ENCODE measurements around the gene HDAC4. TPM values are rescaled to one million over a fixed set of nuclear protein-coding genes. Genes with fewer than 3 reads are reported as not detected.

The HDAC4 gene
- total and polyA plus RNA-seq, 9 of the 15 experiments (the other 6 are each of a cell fraction or from before 2014, with no cell fraction given), result 0.11 to 20.2 (median 4.0) TPM

DNA sequence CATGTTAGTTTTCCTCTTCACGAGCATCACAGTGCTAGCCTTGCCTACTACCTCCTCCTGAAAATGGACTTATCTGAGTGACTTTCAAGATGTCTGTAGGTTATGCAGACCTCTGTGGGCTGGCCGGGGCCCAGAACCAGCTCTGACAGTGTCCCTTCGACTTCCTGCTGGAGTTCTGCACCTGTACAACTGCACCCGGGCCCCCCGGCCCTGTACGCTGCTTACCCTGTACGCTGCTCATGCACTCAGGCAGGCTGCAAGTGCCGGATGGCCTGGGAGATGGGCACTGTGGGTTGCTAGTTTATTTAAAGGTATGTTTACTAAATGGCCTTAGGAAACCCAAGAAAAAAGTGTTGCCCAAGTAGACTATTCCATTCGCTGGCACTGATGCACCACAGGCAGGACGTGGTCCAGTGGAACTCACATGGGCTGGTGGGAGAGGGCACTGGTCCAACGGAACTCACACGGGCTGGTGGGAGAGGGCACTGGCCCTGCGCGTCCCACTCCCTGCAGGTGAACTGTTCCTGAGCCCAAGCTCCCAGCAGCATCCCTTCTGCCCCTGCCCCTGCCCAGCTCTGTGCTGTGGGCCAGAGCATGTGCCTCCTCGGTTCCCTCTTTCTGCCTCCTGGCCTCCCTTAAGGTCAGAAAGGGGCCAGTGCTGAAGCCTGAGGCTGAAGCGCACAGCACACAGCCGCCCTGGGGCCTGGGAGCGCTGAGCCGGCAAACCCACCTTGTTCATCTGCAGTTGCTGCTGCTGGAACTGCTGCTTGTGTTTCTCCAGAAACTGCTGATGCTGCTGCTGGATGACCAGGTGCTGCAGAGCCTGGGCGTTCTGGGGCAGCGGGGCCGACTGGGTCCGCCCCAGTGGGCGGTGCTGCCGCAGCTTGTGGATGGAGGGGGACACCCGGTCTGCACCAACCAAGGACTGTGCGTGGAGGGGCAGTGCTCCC is 274.8 kb downstream of the HDAC4 start:
- FAIRE-seq, result no peak
- TF ChIP-seq ZNF282 (CRISPR knock-in tag; IDR thresholded peaks at IDR 0.05) (no peak), HSF4 (CRISPR knock-in tag; IDR thresholded peaks at IDR 0.05; ENCODE audit: borderline replicate concordance) (no peak)
- TF ChIP-seq, protein P1, sequence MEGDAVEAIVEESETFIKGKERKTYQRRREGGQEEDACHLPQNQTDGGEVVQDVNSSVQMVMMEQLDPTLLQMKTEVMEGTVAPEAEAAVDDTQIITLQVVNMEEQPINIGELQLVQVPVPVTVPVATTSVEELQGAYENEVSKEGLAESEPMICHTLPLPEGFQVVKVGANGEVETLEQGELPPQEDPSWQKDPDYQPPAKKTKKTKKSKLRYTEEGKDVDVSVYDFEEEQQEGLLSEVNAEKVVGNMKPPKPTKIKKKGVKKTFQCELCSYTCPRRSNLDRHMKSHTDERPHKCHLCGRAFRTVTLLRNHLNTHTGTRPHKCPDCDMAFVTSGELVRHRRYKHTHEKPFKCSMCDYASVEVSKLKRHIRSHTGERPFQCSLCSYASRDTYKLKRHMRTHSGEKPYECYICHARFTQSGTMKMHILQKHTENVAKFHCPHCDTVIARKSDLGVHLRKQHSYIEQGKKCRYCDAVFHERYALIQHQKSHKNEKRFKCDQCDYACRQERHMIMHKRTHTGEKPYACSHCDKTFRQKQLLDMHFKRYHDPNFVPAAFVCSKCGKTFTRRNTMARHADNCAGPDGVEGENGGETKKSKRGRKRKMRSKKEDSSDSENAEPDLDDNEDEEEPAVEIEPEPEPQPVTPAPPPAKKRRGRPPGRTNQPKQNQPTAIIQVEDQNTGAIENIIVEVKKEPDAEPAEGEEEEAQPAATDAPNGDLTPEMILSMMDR (IDR thresholded peaks at IDR 0.05 in 2 of 3, conservative IDR thresholded peaks at IDR 0.05 in 1 of 3; ENCODE audit: insufficient read depth in 2 of 3, low read depth in 1 of 3, low read length in 3 of 3), result no peak
- Histone ChIP-seq H3K36me3 (ENCODE audit: control insufficient read depth, insufficient read depth, low read length) (peaks cover 22% of the 10 kb centered on the region; the same call in 2 of the 3 replicates), H2AFZ (ENCODE audit: low read depth, low read length) (no peak overlapping the region), H3K27me3 (ENCODE audit: control insufficient read depth in 2 of 2, insufficient read depth in 2 of 2, low read length in 2 of 2) (no peaks in the 10 kb centered on the region), H3K79me2 (ENCODE audit: control insufficient read depth, insufficient read depth, low read length) (no peaks in the 10 kb centered on the region), H3K9ac (ENCODE audit: insufficient read depth in 1 of 2, low read depth in 2 of 2, low read length in 2 of 2) (no peak overlapping the region), H3K4me2 (ENCODE audit: insufficient read depth, low read length) (no peak overlapping the region), H3K9me3 (replicated peaks; ENCODE audit: control insufficient read depth, insufficient read depth, low read depth, low read length) (peaks cover 3% of the 10 kb centered on the region; the same call in 1 of the 2 replicates), H3K27ac (ENCODE audit: extremely low read depth, low read depth, low read length) (no peak overlapping the region), H4K20me1 (replicated peaks; ENCODE audit: control insufficient read depth, insufficient read depth, low read length) (no peaks in the 10 kb centered on the region), H3K4me1 (replicated peaks in 1 of 2; ENCODE audit: control insufficient read depth in 2 of 2, insufficient read depth in 2 of 2, low read length in 2 of 2) (0 out of 5 replicates have a peak, but pooled peaks cover 0 to 3% of the 10 kb centered on the region in 2 experiments), H3K9me1 (ENCODE audit: control insufficient read depth, insufficient read depth, low read length) (no peaks in the 10 kb centered on the region), H3K4me3 (no peak overlapping the region)
- intact Hi-C loops (cut with micrococcal nuclease) (no loop called here), in situ Hi-C loops (cut with MboI) (no loop called here)
- DNase-seq (ENCODE audit: extremely low read depth in 1 of 4, low spot score in 3 of 4), result no peak
- no TSS peak for BruUV-seq (replicated peaks)
- ChIA-PET CTCF (ENCODE audit: low intra/inter-chr PET ratio) (no interaction called here), POLR2A (interaction anchor here (0.7 kb wide), 1 partner anchor 1847 kb away, joined by 4 read pairs; no protein-coding TSS in a partner anchor)
- no peak for ATAC-seq
- WGBS (ENCODE audit: insufficient coverage, low coverage, missing lambda C conversion rate), result 98% methylated on average over 19 of the region's 27 CpGs
